GM10266 (cell line): ENCODE results near the gene CDKL4.
"Not testable (repeated sequence)": the region's sequence is repeated elsewhere in the genome, so short reads cannot be mapped to it uniquely, and the experiment has no call there.

ENCODE experiments used
- DNase-seq: peaks from one replicate; pipeline ENCODE4 v3.0.0; 2012; ENCODE audit errors: extremely low spot score
- TF ChIP-seq, protein P1 (sequence below): IDR thresholded peaks from 2 replicates; pipeline ENCODE4 v1.5.1; 2012; ENCODE audit warnings: mild to moderate bottlenecking, low read depth; ENCODE audit not compliant: control insufficient read depth, insufficient read depth; ENCODE audit errors: missing control alignments

CDKL4 gene

DNA sequence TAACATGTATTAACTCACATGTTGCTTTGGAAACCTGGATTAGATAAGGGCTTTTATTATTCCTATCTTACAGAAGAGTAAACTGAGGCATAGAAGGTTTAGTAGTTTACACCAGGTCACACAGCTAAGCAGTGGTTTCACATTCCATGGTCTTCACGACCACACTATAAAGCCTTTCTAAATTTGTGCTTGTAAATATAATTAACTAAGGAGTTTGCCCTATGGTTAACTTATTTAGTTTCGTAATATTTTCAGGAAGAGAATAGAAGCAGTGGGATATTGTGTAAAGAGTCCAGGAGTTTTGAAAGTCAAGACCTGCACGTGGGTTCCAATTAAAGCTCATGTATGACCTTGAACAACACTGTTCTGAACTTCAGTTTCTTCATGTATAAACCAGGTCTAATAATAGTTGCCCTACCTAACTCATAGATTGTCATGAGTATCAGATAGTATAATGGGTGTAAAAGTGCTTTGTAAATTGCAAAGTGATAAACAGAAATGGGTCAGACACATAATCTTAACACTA is 103.4 kb downstream of the CDKL4 start:
- no peak for DNase-seq
- TF ChIP-seq, protein P1, sequence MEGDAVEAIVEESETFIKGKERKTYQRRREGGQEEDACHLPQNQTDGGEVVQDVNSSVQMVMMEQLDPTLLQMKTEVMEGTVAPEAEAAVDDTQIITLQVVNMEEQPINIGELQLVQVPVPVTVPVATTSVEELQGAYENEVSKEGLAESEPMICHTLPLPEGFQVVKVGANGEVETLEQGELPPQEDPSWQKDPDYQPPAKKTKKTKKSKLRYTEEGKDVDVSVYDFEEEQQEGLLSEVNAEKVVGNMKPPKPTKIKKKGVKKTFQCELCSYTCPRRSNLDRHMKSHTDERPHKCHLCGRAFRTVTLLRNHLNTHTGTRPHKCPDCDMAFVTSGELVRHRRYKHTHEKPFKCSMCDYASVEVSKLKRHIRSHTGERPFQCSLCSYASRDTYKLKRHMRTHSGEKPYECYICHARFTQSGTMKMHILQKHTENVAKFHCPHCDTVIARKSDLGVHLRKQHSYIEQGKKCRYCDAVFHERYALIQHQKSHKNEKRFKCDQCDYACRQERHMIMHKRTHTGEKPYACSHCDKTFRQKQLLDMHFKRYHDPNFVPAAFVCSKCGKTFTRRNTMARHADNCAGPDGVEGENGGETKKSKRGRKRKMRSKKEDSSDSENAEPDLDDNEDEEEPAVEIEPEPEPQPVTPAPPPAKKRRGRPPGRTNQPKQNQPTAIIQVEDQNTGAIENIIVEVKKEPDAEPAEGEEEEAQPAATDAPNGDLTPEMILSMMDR = no peak

DNA sequence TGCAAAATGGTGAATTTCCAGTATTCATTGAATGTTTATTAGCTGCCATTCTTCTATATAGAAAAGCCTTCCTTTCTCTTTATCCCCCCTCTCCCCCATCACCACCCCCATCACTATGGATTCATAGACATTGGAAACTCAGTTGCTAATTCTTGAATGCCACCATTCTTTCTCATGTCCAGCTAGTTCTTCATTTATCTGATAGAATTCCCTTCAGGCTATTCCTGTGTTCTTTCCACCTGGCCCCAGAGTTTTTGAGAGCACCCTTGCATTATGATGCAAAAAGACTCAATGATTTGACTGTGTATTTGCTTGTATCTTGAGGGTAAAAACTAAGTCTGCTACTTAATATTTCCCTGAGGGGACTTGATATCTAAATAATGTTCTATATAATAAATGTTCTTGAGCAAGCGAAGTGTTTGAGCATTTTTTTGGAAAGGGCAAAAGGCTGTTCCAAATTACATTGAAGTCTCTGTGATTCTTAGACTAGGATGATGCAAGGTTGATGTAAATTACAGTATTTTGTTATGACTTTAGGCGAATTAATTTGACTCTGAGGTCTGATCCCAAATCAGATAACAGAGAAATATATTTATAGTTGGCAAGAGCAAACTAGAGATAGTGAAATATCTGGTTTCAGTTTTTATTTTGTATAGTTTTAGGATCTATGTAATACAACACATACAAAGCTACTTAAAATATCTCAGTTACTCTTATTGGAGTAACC is 104.1 kb downstream of the CDKL4 start:
- TF ChIP-seq, protein P1 = no peak
- DNase-seq = no peak

DNA sequence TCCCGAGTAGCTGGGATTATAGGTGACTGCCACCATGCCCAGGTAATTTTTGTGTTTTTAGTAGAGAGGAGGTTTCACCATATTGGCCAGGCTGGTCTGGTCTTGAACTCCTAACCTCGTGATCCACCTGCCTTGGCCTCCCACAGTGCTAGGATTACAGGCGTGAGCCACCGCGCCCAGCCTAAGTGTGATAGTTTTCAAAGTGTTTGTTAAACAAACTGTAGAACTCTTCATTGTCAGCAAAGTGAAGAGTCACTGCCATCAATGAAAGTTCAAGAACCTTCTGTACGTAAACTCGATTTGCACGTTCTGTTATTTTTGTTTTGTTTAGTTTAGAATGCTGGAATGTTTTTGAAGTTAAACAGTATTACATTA is 104.9 kb downstream of the CDKL4 start:
- TF ChIP-seq, protein P1 = no peak
- no peak for DNase-seq

DNA sequence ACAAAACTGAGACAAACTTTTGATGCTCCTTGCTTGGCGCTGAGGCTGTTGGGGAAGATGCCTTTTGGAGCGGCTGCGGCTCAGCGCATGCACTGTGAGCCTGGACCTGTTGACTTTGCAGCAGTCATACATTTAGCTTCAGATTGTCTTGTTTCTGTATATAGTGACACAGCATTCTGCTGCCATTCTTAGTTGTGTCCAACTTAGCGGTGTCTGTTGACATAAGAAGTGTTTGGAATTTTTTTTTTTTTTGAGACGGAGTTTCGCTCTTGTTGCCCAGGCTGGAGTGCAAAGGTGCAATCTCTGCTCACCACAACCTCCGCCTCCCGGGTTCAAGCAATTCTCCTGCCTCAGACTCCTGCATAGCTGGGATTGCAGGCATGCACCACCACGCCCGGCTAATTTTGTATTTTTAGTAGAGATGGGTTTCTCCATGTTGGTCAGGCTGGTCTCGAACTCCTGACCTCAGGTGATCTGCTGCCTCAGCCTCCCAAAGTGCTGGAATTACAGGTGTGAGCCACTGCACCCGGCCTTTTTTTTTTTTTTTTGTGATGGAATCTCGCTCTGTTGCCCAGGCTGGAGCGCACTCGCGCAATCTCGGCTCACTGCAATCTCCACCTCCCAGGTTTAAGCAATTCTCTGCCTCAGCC is 105.5 kb downstream of the CDKL4 start:
- DNase-seq = not testable (repeated sequence)

DNA sequence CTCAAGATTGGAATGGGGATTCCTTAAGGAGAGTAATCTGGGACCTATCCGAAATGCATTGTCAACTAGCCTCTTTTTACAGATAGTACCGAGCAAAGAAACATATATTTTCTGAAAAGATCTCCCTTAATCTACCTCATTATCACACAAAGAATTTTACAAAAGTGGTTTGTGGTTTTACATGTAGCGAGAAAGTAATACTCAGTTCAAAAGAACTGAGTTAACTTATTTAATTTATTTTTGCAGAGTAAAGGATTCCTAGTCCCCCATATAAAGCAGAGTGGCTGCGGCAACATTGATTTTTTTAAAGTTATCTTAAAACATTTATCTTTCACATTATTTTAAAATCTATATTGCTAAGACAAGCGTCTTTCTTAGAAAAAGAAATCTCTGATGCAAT is 107.0 kb downstream of the CDKL4 start:
- no peak for DNase-seq
- TF ChIP-seq, protein P1 = no peak

DNA sequence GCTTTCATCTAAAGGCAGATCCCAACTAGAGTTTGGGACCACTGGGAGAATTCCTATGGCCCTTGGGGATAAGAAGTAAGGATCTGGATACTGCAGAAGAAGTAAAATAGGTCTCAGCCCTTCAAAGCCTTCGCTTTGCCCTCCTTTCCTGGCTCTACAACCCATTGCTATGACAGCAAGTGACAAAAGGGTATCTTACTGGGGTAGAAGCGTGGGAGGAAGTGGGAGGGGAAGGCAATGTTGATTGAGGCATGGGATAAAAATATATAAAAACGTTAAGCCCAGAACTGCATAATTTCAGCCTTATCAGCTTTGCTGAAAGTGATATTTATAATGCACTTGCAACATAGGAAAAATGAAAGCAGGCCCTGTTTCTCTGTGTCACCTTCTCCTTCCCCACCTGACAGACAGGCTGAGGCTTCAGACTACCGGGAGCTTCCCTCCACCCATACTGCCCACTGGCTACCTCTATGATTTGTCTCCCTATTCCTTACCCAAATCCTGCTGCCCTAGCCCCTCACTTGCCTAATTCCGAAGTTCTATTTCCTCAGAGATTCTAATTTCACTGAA is 108.0 kb downstream of the CDKL4 start:
- TF ChIP-seq, protein P1 = no peak
- DNase-seq = no peak

DNA sequence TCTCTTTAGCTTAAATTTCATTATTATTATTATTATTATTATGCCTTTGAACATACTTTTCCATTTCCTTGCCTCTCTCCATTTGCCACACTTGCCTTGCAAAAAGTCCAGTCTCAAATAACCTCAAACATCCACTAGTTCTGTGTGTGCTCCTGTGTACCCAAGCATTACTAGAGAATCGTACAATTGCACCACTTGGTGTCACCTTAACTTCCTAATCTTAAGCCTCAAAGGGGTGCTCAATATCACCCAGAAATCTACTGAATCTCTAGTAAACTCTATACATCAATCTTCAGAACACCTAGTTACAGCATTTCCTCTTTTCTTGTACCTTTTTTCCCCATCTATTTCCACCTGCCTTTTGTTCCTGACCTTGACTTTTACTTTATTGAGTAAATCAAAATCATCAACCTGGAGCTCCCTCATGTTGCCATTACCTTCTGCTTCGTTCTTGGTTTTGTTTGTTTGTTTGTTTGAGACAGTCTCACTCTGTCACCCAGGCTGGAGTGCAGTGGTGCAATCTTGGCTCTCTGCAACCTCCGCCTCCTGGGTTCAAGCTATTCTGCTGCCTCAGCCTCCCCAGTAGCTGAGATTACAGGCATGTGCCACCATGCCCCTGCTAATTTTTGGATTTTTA is 110.4 kb downstream of the CDKL4 start:
- TF ChIP-seq, protein P1 = no peak
- no peak for DNase-seq
